ENCODE measurements around the gene ZNF207.

The ZNF207 gene

GRCh38 chr17:32303781-32304288, 46.1 kb upstream of the ZNF207 start:
- Histone ChIP-seq H2AFZ (ENCODE audit: low read length) (no peak overlapping the region), H3K4me1 (ENCODE audit: insufficient read depth, low read length, severe bottlenecking) (no peaks in the 10 kb centered on the region), H3K9ac (ENCODE audit: low read length) (no peak overlapping the region), H3K36me3 (ENCODE audit: insufficient read depth, low read length) (no peaks in the 10 kb centered on the region), H3K4me2 (ENCODE audit: low read length) (no peak overlapping the region), H3K79me2 (ENCODE audit: insufficient read depth, low read length) (no peaks in the 10 kb centered on the region), H3K27me3 (ENCODE audit: insufficient read depth, low read length) (no peaks in the 10 kb centered on the region), H3K4me3 (ENCODE audit: low read depth, low read length, poor library complexity, severe bottlenecking) (no peak overlapping the region), H3F3A (ENCODE audit: insufficient read depth, low read length) (no peaks in the 10 kb centered on the region), H3K27ac (ENCODE audit: low read depth, low read length, poor library complexity, severe bottlenecking) (no peak overlapping the region), H3K9me2 (ENCODE audit: low read depth, low read length) (no peaks in the 10 kb centered on the region), H3K9me3 (ENCODE audit: low read length) (no peaks in the 10 kb centered on the region), H4K20me1 (ENCODE audit: insufficient read depth, low read length) (no peaks in the 10 kb centered on the region)
- TF ChIP-seq EZH2 (IDR thresholded peaks at IDR 0.05; ENCODE audit: borderline replicate concordance, low read length), result no peak
- TF ChIP-seq CTCF (IDR thresholded peaks at IDR 0.05; ENCODE audit: low read length), result no peak

GRCh38 chr17:32305049-32305448, 44.9 kb upstream of the ZNF207 start:
- no peaks in the 10 kb centered on the region for H3K9me3 ChIP-seq (ENCODE audit: low read length)
- H3K36me3 ChIP-seq (ENCODE audit: insufficient read depth, low read length), result no peaks in the 10 kb centered on the region
- TF ChIP-seq CTCF (IDR thresholded peaks at IDR 0.05; ENCODE audit: low read length), result no peak
- TF ChIP-seq EZH2 (IDR thresholded peaks at IDR 0.05; ENCODE audit: borderline replicate concordance, low read length), result no peak
- no peak overlapping the region for H3K27ac ChIP-seq (ENCODE audit: low read depth, low read length, poor library complexity, severe bottlenecking)
- H2AFZ ChIP-seq (ENCODE audit: low read length), result no peak overlapping the region
- H3K4me1 ChIP-seq (ENCODE audit: insufficient read depth, low read length, severe bottlenecking), result no peaks in the 10 kb centered on the region
- H3K9me2 ChIP-seq (ENCODE audit: low read depth, low read length), result no peaks in the 10 kb centered on the region
- no peak overlapping the region for H3K4me2 ChIP-seq (ENCODE audit: low read length)
- H3K9ac ChIP-seq (ENCODE audit: low read length), result no peak overlapping the region
- no peaks in the 10 kb centered on the region for H3K27me3 ChIP-seq (ENCODE audit: insufficient read depth, low read length)
- no peaks in the 10 kb centered on the region for H3K79me2 ChIP-seq (ENCODE audit: insufficient read depth, low read length)
- H3F3A ChIP-seq (ENCODE audit: insufficient read depth, low read length), result no peaks in the 10 kb centered on the region
- no peak overlapping the region for H3K4me3 ChIP-seq (ENCODE audit: low read depth, low read length, poor library complexity, severe bottlenecking)
- no peaks in the 10 kb centered on the region for H4K20me1 ChIP-seq (ENCODE audit: insufficient read depth, low read length)

GRCh38 chr17:32307658-32308057, 42.3 kb upstream of the ZNF207 start:
- Histone ChIP-seq H4K20me1 (ENCODE audit: insufficient read depth, low read length) (no peaks in the 10 kb centered on the region), H3K4me1 (ENCODE audit: insufficient read depth, low read length, severe bottlenecking) (no peaks in the 10 kb centered on the region), H3K36me3 (ENCODE audit: insufficient read depth, low read length) (no peaks in the 10 kb centered on the region), H3K27ac (ENCODE audit: low read depth, low read length, poor library complexity, severe bottlenecking) (no peak overlapping the region), H3K4me3 (ENCODE audit: low read depth, low read length, poor library complexity, severe bottlenecking) (no peak overlapping the region), H3K79me2 (ENCODE audit: insufficient read depth, low read length) (no peaks in the 10 kb centered on the region), H3K4me2 (ENCODE audit: low read length) (no peak overlapping the region), H2AFZ (ENCODE audit: low read length) (no peak overlapping the region), H3F3A (ENCODE audit: insufficient read depth, low read length) (no peaks in the 10 kb centered on the region), H3K9ac (ENCODE audit: low read length) (no peak overlapping the region), H3K9me3 (ENCODE audit: low read length) (no peaks in the 10 kb centered on the region), H3K9me2 (ENCODE audit: low read depth, low read length) (no peaks in the 10 kb centered on the region), H3K27me3 (ENCODE audit: insufficient read depth, low read length) (no peaks in the 10 kb centered on the region)
- no peak for TF ChIP-seq EZH2 (IDR thresholded peaks at IDR 0.05; ENCODE audit: borderline replicate concordance, low read length)
- TF ChIP-seq CTCF (IDR thresholded peaks at IDR 0.05; ENCODE audit: low read length), result no peak
